HEK293 (cell line): ENCODE data around the gene TANGO2.

ENCODE experiments used
- CTCF ChIA-PET: fragments of 350-600 bp; formaldehyde crosslinking; extraction: SDS; loops from one replicate; lab custom pipeline; 2021; ENCODE audit warnings: antibody characterized with exemption; lab: Yijun Ruan, JAX
- POLR2A ChIA-PET: fragments of 300-600 bp; formaldehyde crosslinking; extraction: SDS; loops from one replicate; lab custom pipeline; 2020; ENCODE audit warnings: antibody characterized with exemption, inconsistent platforms; lab: Yijun Ruan, JAX
- H3K27ac ChIP-seq: fragments of 200-500 bp; sonication (Bioruptor generic); 2 replicates; pipeline ENCODE4 v1.5.1; 2014; ENCODE audit warnings: low read depth, low read length, control low read depth, inconsistent platforms; ENCODE audit errors: extremely low read depth
- H3K36me3 ChIP-seq, 2 experiments: fragments of 200-500 bp in 1 of 2; sonication (Bioruptor generic) in 1 of 2; 1 replicate in 1 of 2; 2 replicates in 1 of 2; pipeline ENCODE4 v1.5.1; 2014 to 2017; ENCODE audit warnings: inconsistent platforms in 2 of 2, low read length in 2 of 2; ENCODE audit not compliant: control insufficient read depth in 2 of 2, insufficient read depth in 1 of 2
- H3K4me1 ChIP-seq: fragments of 200-500 bp; sonication (Bioruptor generic); 2 replicates; pipeline ENCODE4 v1.5.1; 2014; ENCODE audit warnings: mild to moderate bottlenecking, low read length, inconsistent platforms; ENCODE audit not compliant: control insufficient read depth, insufficient read depth
- H3K4me3 ChIP-seq: 2 replicates; pipeline ENCODE4 v1.5.1; 2011; ENCODE audit warnings: low read depth, mild to moderate bottlenecking, control low read depth, low read length, moderate library complexity
- H3K9me3 ChIP-seq: fragments of 200-500 bp; sonication (Bioruptor generic); 2 replicates; pipeline ENCODE4 v1.5.1; 2014; ENCODE audit warnings: low read depth, low read length, inconsistent platforms; ENCODE audit not compliant: control insufficient read depth, insufficient read depth
- BCL11B ChIP-seq: fragments of 450-650 bp; formaldehyde crosslinking; IDR thresholded peaks from 2 replicates; pipeline ENCODE4 v1.5.1; 2016; ENCODE audit warnings: low read depth, missing biosample characterization, missing genetic modification characterization
- GLI2 ChIP-seq: fragments of 450-650 bp; formaldehyde crosslinking; IDR thresholded peaks from 2 replicates; pipeline ENCODE4; 2017; ENCODE audit warnings: missing biosample characterization, missing genetic modification characterization, low read depth, borderline replicate concordance
- HOXD13 ChIP-seq: sonication (generic); formaldehyde crosslinking; IDR thresholded peaks from 2 replicates; pipeline ENCODE4 v1.8.0; 2022; ENCODE audit warnings: missing genetic modification reagents, borderline replicate concordance
- KLF10 ChIP-seq: fragments of 450-650 bp; IDR thresholded peaks from 2 replicates; pipeline ENCODE4 v1.5.1; 2018; ENCODE audit warnings: missing biosample characterization, mild to moderate bottlenecking, missing genetic modification characterization
- MEIS1 ChIP-seq: sonication (generic); formaldehyde crosslinking; IDR thresholded peaks from 2 replicates; pipeline ENCODE4 v1.8.1; 2022; ENCODE audit warnings: missing genetic modification reagents, mild to moderate bottlenecking, borderline replicate concordance
- MYNN ChIP-seq: fragments of 450-650 bp; formaldehyde crosslinking; IDR thresholded peaks from 2 replicates; pipeline ENCODE4 v1.5.1; 2016; ENCODE audit warnings: missing biosample characterization, missing genetic modification characterization, borderline replicate concordance
- MZF1 ChIP-seq: fragments of 450-650 bp; formaldehyde crosslinking; IDR thresholded peaks from 2 replicates; pipeline ENCODE4 v1.5.1; 2017; ENCODE audit warnings: missing biosample characterization, missing genetic modification characterization, borderline replicate concordance
- SETDB1 ChIP-seq: IDR thresholded peaks from one replicate; pipeline ENCODE4 v1.6.1; 2017; ENCODE audit warnings: mild to moderate bottlenecking, low read length, moderate library complexity, mixed read lengths; ENCODE audit not compliant: insufficient read length
- ZNF121 ChIP-seq: fragments of 450-650 bp; formaldehyde crosslinking; IDR thresholded peaks from 2 replicates; pipeline ENCODE4 v1.5.1; 2016; ENCODE audit warnings: missing biosample characterization, missing genetic modification characterization
- ZNF138 ChIP-seq: fragments of 450-650 bp; formaldehyde crosslinking; IDR thresholded peaks from 2 replicates; pipeline ENCODE4 v1.5.1; 2016; ENCODE audit warnings: missing biosample characterization, missing genetic modification characterization, borderline replicate concordance
- ZNF175 ChIP-seq: fragments of 450-650 bp; formaldehyde crosslinking; IDR thresholded peaks from 2 replicates; pipeline ENCODE4 v1.5.1; 2016; ENCODE audit warnings: missing biosample characterization, missing genetic modification characterization
- ZNF24 ChIP-seq: fragments of 450-650 bp; formaldehyde crosslinking; IDR thresholded peaks from 2 replicates; pipeline ENCODE4 v1.5.1; 2016; ENCODE audit warnings: missing biosample characterization, missing genetic modification characterization
- ZNF311 ChIP-seq: fragments of 450-650 bp; formaldehyde crosslinking; IDR thresholded peaks from 2 replicates; pipeline ENCODE4 v1.5.1; 2017; ENCODE audit warnings: missing biosample characterization, missing genetic modification characterization, borderline replicate concordance
- ZNF391 ChIP-seq: fragments of 450-650 bp; formaldehyde crosslinking; IDR thresholded peaks from 2 replicates; pipeline ENCODE4 v1.5.1; 2016; ENCODE audit warnings: low read depth, missing biosample characterization, missing genetic modification characterization, borderline replicate concordance
- ZNF404 ChIP-seq: fragments of 450-650 bp; formaldehyde crosslinking; IDR thresholded peaks from 2 replicates; pipeline ENCODE4 v1.5.1; 2017; ENCODE audit warnings: missing biosample characterization, missing genetic modification characterization
- ZNF423 ChIP-seq: fragments of 450-650 bp; formaldehyde crosslinking; IDR thresholded peaks from 2 replicates; pipeline ENCODE4 v1.5.1; 2016; ENCODE audit warnings: missing biosample characterization, missing genetic modification characterization
- ZNF433 ChIP-seq: fragments of 450-650 bp; formaldehyde crosslinking; IDR thresholded peaks from 2 replicates; pipeline ENCODE4 v1.5.1; 2016; ENCODE audit warnings: missing biosample characterization, missing genetic modification characterization, low read depth
- ZNF473 ChIP-seq: fragments of 450-650 bp; formaldehyde crosslinking; IDR thresholded peaks from 2 replicates; pipeline ENCODE4 v1.5.1; 2017; ENCODE audit warnings: missing biosample characterization, missing genetic modification characterization
- ZNF514 ChIP-seq: fragments of 450-650 bp; formaldehyde crosslinking; IDR thresholded peaks from 2 replicates; pipeline ENCODE4 v1.5.1; 2016; ENCODE audit warnings: missing biosample characterization, missing genetic modification characterization
- ZNF560 ChIP-seq: fragments of 450-650 bp; formaldehyde crosslinking; IDR thresholded peaks from 2 replicates; pipeline ENCODE4 v1.5.1; 2017; ENCODE audit warnings: missing biosample characterization, missing genetic modification characterization, borderline replicate concordance
- ZNF76 ChIP-seq: fragments of 450-650 bp; formaldehyde crosslinking; IDR thresholded peaks from 2 replicates; pipeline ENCODE4; 2016; ENCODE audit warnings: low read depth, missing biosample characterization, missing genetic modification characterization, borderline replicate concordance
- ZNF776 ChIP-seq: fragments of 450-650 bp; formaldehyde crosslinking; IDR thresholded peaks from 2 replicates; pipeline ENCODE4 v1.5.0; 2017; ENCODE audit warnings: missing biosample characterization, missing genetic modification characterization, borderline replicate concordance
- ZNF830 ChIP-seq: fragments of 450-650 bp; IDR thresholded peaks from 2 replicates; pipeline ENCODE4 v1.5.0; 2018; ENCODE audit warnings: missing biosample characterization, missing genetic modification characterization, low read depth, mild to moderate bottlenecking, moderate library complexity
- ZSCAN18 ChIP-seq: fragments of 450-650 bp; formaldehyde crosslinking; IDR thresholded peaks from 2 replicates; pipeline ENCODE4 v1.5.1; 2016; ENCODE audit warnings: missing biosample characterization, missing genetic modification characterization
- TF ChIP-seq, protein P1 (sequence below): fragments of 450-650 bp; formaldehyde crosslinking; IDR thresholded peaks from 2 replicates; pipeline ENCODE4 v1.5.1; 2016; ENCODE audit warnings: missing biosample characterization, missing genetic modification characterization
- TF ChIP-seq, protein P2 (sequence below): fragments of 450-650 bp; formaldehyde crosslinking; IDR thresholded peaks from 2 replicates; pipeline ENCODE4 v1.5.1; 2016; ENCODE audit warnings: missing biosample characterization, missing genetic modification characterization
- TF ChIP-seq, protein P3 (sequence below): fragments of 450-650 bp; formaldehyde crosslinking; IDR thresholded peaks from 2 replicates; pipeline ENCODE4; 2016; ENCODE audit warnings: missing biosample characterization, missing genetic modification characterization
- TF ChIP-seq, protein P4 (sequence below): fragments of 450-650 bp; formaldehyde crosslinking; IDR thresholded peaks from 2 replicates; pipeline ENCODE4 v1.5.1; 2016; ENCODE audit warnings: missing biosample characterization, missing genetic modification characterization

TANGO2 gene

GRCh38 chr22:20089226-20089976 lies 68.5 kb downstream of the TANGO2 start:
- H3K4me1 ChIP-seq: no peaks in the 10 kb centered on the region
- H3K27ac ChIP-seq: no peak overlapping the region
- CTCF ChIA-PET: no interaction called here
- no peaks in the 10 kb centered on the region for H3K9me3 ChIP-seq
- POLR2A ChIA-PET: no interaction called here
- TF ChIP-seq ZNF433 (tag by site-specific recombination) (no peak), MYNN (tag by site-specific recombination) (no peak), ZNF391 (tag by site-specific recombination) (no peak), ZSCAN18 (tag by site-specific recombination) (no peak), GLI2 (no peak), ZNF175 (no peak), ZNF560 (tag by site-specific recombination) (no peak), ZNF121 (no peak), ZNF76 (no peak), MEIS1 (CRISPR knock-in tag) (no peak), HOXD13 (CRISPR knock-in tag) (no peak), ZNF311 (no peak), ZNF830 (tag by site-specific recombination) (no peak), KLF10 (tag by site-specific recombination) (no peak), SETDB1 (no peak)
- TF ChIP-seq, protein P1, sequence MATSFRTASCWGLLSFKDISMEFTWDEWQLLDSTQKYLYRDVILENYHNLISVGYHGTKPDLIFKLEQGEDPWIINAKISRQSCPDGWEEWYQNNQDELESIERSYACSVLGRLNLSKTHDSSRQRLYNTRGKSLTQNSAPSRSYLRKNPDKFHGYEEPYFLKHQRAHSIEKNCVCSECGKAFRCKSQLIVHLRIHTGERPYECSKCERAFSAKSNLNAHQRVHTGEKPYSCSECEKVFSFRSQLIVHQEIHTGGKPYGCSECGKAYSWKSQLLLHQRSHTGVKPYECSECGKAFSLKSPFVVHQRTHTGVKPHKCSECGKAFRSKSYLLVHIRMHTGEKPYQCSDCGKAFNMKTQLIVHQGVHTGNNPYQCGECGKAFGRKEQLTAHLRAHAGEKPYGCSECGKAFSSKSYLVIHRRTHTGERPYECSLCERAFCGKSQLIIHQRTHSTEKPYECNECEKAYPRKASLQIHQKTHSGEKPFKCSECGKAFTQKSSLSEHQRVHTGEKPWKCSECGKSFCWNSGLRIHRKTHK (tag by site-specific recombination): no peak
- TF ChIP-seq, protein P2, sequence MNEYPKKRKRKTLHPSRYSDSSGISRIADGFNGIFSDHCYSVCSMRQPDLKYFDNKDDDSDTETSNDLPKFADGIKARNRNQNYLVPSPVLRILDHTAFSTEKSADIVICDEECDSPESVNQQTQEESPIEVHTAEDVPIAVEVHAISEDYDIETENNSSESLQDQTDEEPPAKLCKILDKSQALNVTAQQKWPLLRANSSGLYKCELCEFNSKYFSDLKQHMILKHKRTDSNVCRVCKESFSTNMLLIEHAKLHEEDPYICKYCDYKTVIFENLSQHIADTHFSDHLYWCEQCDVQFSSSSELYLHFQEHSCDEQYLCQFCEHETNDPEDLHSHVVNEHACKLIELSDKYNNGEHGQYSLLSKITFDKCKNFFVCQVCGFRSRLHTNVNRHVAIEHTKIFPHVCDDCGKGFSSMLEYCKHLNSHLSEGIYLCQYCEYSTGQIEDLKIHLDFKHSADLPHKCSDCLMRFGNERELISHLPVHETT (tag by site-specific recombination): no peak
- TF ChIP-seq, protein P3, sequence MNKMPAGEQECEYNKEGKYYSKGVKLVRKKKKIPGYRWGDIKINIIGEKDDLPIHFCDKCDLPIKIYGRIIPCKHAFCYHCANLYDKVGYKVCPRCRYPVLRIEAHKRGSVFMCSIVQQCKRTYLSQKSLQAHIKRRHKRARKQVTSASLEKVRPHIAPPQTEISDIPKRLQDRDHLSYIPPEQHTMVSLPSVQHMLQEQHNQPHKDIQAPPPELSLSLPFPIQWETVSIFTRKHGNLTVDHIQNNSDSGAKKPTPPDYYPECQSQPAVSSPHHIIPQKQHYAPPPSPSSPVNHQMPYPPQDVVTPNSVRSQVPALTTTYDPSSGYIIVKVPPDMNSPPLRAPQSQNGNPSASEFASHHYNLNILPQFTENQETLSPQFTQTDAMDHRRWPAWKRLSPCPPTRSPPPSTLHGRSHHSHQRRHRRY (tag by site-specific recombination): no peak
- no peak overlapping the region for H3K4me3 ChIP-seq
- H3K36me3 ChIP-seq: peaks cover 48 to 99% of the 10 kb centered on the region in 2 experiments

DNA sequence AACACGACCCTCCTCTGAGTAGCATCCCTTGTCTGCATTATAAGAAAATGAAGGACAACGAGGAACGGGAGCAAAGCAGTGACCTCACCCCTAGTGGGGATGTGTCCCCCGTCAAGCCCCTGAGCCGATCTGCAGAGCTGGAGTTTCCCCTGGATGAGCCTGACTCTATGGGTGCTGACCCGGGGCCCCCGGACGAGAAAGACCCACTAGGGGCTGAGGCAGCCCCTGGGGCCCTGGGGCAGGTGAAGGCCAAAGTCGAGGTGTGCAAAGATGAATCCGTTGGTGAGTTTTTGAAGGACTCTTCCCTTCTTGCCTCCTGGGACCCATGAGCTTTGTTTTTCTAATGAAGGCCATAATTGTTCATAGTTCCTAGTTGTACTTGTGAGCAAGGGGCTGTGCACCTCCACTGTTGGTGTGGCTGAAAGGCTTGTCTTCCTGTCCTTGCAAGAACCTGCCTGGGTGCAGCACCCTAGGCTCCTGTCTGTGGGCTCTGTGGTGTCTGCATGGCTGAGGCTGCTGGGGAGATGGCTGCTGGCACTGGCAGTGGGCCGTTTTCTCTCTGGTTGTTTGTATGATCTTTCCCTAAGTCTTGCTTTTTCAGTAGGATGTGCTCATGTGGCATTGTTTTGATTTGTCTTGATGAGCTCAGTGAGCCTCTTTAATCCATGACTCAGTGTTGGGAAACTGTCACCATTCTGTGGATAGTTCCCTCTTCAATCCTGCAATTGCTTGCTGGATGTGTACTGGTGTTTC lies 69.2 kb downstream of the TANGO2 start:
- Histone ChIP-seq H3K27ac (no peak overlapping the region), H3K36me3 (peaks cover 51 to 100% of the 10 kb centered on the region in 2 experiments), H3K9me3 (no peaks in the 10 kb centered on the region), H3K4me3 (no peak overlapping the region), H3K4me1 (no peaks in the 10 kb centered on the region)
- ChIA-PET POLR2A (no interaction called here), CTCF (no interaction called here)
- TF ChIP-seq ZNF473 (tag by site-specific recombination): no peak
- TF ChIP-seq, protein P4, sequence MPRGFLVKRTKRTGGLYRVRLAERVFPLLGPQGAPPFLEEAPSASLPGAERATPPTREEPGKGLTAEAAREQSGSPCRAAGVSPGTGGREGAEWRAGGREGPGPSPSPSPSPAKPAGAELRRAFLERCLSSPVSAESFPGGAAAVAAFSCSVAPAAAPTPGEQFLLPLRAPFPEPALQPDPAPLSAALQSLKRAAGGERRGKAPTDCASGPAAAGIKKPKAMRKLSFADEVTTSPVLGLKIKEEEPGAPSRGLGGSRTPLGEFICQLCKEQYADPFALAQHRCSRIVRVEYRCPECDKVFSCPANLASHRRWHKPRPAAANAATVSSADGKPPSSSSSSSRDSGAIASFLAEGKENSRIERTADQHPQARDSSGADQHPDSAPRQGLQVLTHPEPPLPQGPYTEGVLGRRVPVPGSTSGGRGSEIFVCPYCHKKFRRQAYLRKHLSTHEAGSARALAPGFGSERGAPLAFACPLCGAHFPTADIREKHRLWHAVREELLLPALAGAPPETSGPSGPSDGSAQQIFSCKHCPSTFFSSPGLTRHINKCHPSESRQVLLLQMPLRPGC: no peak
- no peak for TF ChIP-seq ZNF24
- TF ChIP-seq BCL11B: no peak
- no peak for TF ChIP-seq ZNF404
- TF ChIP-seq ZNF514 (tag by site-specific recombination): no peak
- no peak for TF ChIP-seq KLF10 (tag by site-specific recombination)
- no peak for TF ChIP-seq ZNF423
- no peak for TF ChIP-seq MZF1 (tag by site-specific recombination)
- TF ChIP-seq GLI2: no peak
- TF ChIP-seq ZNF138: no peak
- no peak for TF ChIP-seq ZNF776 (tag by site-specific recombination)
